Adrenal gland (tissue), 12 donors: ENCODE data around the gene GPC3. TPM values are rescaled to one million over a fixed set of nuclear protein-coding genes. Genes with fewer than 3 reads are reported as not detected.

Source experiments
- DNase-seq, 7 donors: peaks; one replicate each; pipeline ENCODE4 v3.0.0-alpha.2; 2019 to 2020
- H3K27ac ChIP-seq, 5 donors: fragments of 200-600 bp; sonication (generic) in 4 of 5; 1 replicate in 3 of 5; 2 replicates in 2 of 5; pipeline versions ENCODE4 v1.5.1 to v1.8.0; 2016 to 2020; ENCODE audit warnings: mild to moderate bottlenecking in 1 of 5
- H3K27me3 ChIP-seq: fragments of 200-600 bp; 2 replicates; pipeline ENCODE4 v1.8.0; 2021
- H3K36me3 ChIP-seq, 2 donors: fragments of 200-600 bp; replicated peaks in 1 of 2; 1 replicate in 1 of 2; 2 replicates in 1 of 2; pipeline versions ENCODE4 v1.5.1 to v1.8.0; 2018 to 2022
- H3K4me1 ChIP-seq, 2 donors: fragments of 200-600 bp; replicated peaks in 1 of 2; 1 replicate in 1 of 2; 2 replicates in 1 of 2; pipeline versions ENCODE4 v1.5.1 to v1.8.0; 2018 to 2021
- H3K4me3 ChIP-seq, 4 donors: fragments of 200-600 bp; sonication (generic) in 3 of 4; one replicate each; pipeline ENCODE4 v1.5.1; 2016 to 2018
- H3K9me3 ChIP-seq, 3 donors: fragments of 200-600 bp; sonication (generic) in 1 of 3; replicated peaks in 1 of 3; 1 replicate in 2 of 3; 2 replicates in 1 of 3; pipeline versions ENCODE4 v1.5.1 to v1.8.0; 2016 to 2021
- CTCF ChIP-seq, 6 experiments: fragments of 450-650 bp in 4 of 6; fragments of 200-600 bp in 2 of 6; sonication (generic) in 1 of 6; IDR thresholded peaks; 1 replicate in 5 of 6; 2 replicates in 1 of 6; pipeline versions ENCODE4 v1.5.1 to v1.8.0; 2016 to 2021; ENCODE audit warnings: antibody characterized with exemption in 6 of 6, mild to moderate bottlenecking in 2 of 6, moderate library complexity in 1 of 6
- POLR2A ChIP-seq, 2 donors: fragments of 450-650 bp; IDR thresholded peaks; one replicate each; pipeline ENCODE4 v1.6.1; 2017; ENCODE audit warnings: antibody characterized with exemption in 2 of 2, mild to moderate bottlenecking in 2 of 2, moderate library complexity in 1 of 2
- WGBS, 4 donors: extraction: QIAGEN DNeasy Blood & Tissue Kit in 2 of 4; methylation state at CpG; one replicate each; pipeline versions ENCODE4 v1.1.5 to v1.1.7; 2013 to 2017; 5-methylcytosine and 5-hydroxymethylcytosine counted together
- intact Hi-C, 2 donors: fragments of 100-400 bp; cut with DNase I; formaldehyde crosslinking; loops; one replicate each; pipeline versions ENCODE4 v1.14.1 to v1.15.0; 2022 to 2023
- polyA plus RNA-seq, 3 donors: library from polyadenylated mRNA; stranded (reverse); fragments of 200-250 nt in 2 of 3; fragments of 350-450 nt in 1 of 3; fragmentation: Illumina TruSeq in 1 of 3; extraction: RNeasy Lipid Tissue Mini Kit (QIAGEN cat#74804) in 1 of 3; gene quantifications; one replicate each; pipeline ENCODE4 v1.2.3, GENCODE V29; 2013 to 2014
- total RNA-seq, 9 donors: library from RNA; depleted of rRNA in 4 of 9; stranded (reverse); fragments of >200 nt in 4 of 9; fragments of 120-200 nt in 1 of 9; fragmentation: NEBNext Ultra II Directional in 1 of 9; extraction: Animal tissue kit (Norgen Biotek cat#: 25700) in 1 of 9; gene quantifications; one replicate each; pipeline versions ENCODE4 v1.1.0 to v1.2.4, GENCODE V29; 2013 to 2023
- donor health status: healthy with polysubstance abuse.
- donor health status: Bipolar disorder and iron deficiency.
- donor health status: DM: yes; HTN: yes; CAD: no.
- donor health status: DM: no; HTN: no; CAD: no.
- donor health status: DM: no; HTN: no; CAD: no.
- donor health status: DM: yes; HTN: yes; CAD: no.

Gene GPC3
- total and polyA plus RNA-seq, 12 donors: 3.5 to 56.7 (median 20.9) TPM

- no peaks in the 10 kb centered on the region for H3K36me3 ChIP-seq
- DNase-seq: no peak
- 61 to 72% (median 67%) methylated on average over 4 of the region's 4 CpGs for WGBS, 4 donors
- no peak for TF ChIP-seq CTCF (IDR thresholded peaks at IDR 0.05)
- no peak for TF ChIP-seq POLR2A (IDR thresholded peaks at IDR 0.05)
- no peaks in the 10 kb centered on the region for H3K4me1 ChIP-seq
- H3K4me3 ChIP-seq: no peak overlapping the region
- H3K9me3 ChIP-seq: no peaks in the 10 kb centered on the region
- peaks cover 4% of the 10 kb centered on the region for H3K27me3 ChIP-seq
- intact Hi-C loops: no loop called here
- H3K27ac ChIP-seq: no peak overlapping the region
Measured at GRCh38 chrX:133972916-133973315, 12.5 kb downstream of the GPC3 start.

GRCh38 chrX:133971586-133971985, 13.8 kb downstream of the GPC3 start:
- H3K4me3 ChIP-seq: no peak overlapping the region
- no peaks in the 10 kb centered on the region for H3K9me3 ChIP-seq
- H3K4me1 ChIP-seq: no peaks in the 10 kb centered on the region
- intact Hi-C loops: no loop called here
- no peak for TF ChIP-seq POLR2A (IDR thresholded peaks at IDR 0.05)
- TF ChIP-seq CTCF (IDR thresholded peaks at IDR 0.05): no peak
- no peak overlapping the region for H3K27ac ChIP-seq
- 65 to 87% (median 77%) methylated on average over 3 of the region's 3 CpGs for WGBS, 4 donors
- H3K36me3 ChIP-seq: no peaks in the 10 kb centered on the region
- H3K27me3 ChIP-seq: peaks cover 8% of the 10 kb centered on the region
- no peak for DNase-seq

DNA sequence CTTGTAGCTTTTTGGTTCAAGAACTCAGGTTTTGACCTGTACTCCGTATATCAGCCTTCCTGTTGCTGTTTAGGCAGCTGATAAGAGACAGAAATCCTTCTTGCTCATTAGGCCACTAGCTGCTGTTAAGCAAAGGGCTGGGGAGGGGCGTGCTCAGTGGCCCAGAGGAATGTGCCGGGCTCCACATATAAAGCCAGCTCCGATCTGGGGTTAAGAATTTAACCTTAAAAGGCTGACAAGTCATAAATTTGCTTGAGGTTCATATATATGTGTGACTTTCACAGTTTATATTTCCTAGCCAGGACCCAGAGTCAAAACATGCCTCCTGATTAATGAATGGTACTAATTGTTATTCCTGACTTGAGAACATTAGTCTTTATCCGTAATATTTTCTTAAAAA, 15.3 kb downstream of the GPC3 start:
- Histone ChIP-seq H3K9me3 (no peaks in the 10 kb centered on the region), H3K27me3 (peaks cover 8% of the 10 kb centered on the region), H3K4me1 (no peaks in the 10 kb centered on the region), H3K36me3 (no peaks in the 10 kb centered on the region), H3K4me3 (no peak overlapping the region), H3K27ac (no peak overlapping the region)
- no peak for DNase-seq
- no peak for TF ChIP-seq POLR2A (IDR thresholded peaks at IDR 0.05)
- no peak for TF ChIP-seq CTCF (IDR thresholded peaks at IDR 0.05)
- 35 to 53% (median 43%) methylated on average over 3 to 5 of the region's 5 CpGs for WGBS, 4 donors
- intact Hi-C loops: no loop called here

DNA sequence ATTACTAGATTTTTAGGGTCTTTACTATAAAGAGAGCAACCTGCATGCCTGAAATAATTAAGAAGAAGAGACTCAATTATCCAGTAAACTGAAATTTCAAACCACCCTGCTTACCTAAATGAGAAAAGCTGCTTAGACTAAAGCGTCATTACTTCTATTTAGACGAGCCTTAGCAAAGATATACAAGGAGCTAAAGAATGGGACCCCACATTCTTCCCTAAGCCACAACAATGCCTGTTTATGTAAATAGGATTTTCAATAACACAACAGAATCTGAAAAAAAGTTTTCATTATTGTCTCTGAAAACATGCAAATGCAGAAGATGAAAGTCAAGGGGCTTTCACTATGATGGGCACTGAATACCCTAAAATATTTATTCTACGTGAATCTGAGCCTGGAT, 16.2 kb downstream of the GPC3 start:
- 51 to 81% (median 67%) methylated on average over 3 of the region's 3 CpGs for WGBS, 4 donors
- no peaks in the 10 kb centered on the region for H3K36me3 ChIP-seq
- DNase-seq: no peak
- H3K27ac ChIP-seq: no peak overlapping the region
- no peaks in the 10 kb centered on the region for H3K4me1 ChIP-seq
- no peak overlapping the region for H3K4me3 ChIP-seq
- intact Hi-C loops: no loop called here
- peaks cover 8% of the 10 kb centered on the region for H3K27me3 ChIP-seq
- TF ChIP-seq POLR2A (IDR thresholded peaks at IDR 0.05): no peak
- no peak for TF ChIP-seq CTCF (IDR thresholded peaks at IDR 0.05)
- H3K9me3 ChIP-seq: no peaks in the 10 kb centered on the region
